Mucosa of gallbladder (tissue), 1 donor: ENCODE measurements around the gene RPL28. TPM values are rescaled to one million over a fixed set of nuclear protein-coding genes. Genes with fewer than 3 reads are reported as not detected.

Experiments used
- DNase-seq: peaks from one replicate; pipeline ENCODE4 v3.0.0-alpha.2; 2020; ENCODE audit warnings: low spot score
- total RNA-seq: library from RNA; stranded (reverse); gene quantifications from one replicate; pipeline ENCODE4 v1.2.1, GENCODE V29; 2021
- donor health status: DM: no; HTN: no; CAD: no.

The RPL28 gene
- total RNA-seq, 1 donor from 2014 or later = 1,612 TPM

DNA sequence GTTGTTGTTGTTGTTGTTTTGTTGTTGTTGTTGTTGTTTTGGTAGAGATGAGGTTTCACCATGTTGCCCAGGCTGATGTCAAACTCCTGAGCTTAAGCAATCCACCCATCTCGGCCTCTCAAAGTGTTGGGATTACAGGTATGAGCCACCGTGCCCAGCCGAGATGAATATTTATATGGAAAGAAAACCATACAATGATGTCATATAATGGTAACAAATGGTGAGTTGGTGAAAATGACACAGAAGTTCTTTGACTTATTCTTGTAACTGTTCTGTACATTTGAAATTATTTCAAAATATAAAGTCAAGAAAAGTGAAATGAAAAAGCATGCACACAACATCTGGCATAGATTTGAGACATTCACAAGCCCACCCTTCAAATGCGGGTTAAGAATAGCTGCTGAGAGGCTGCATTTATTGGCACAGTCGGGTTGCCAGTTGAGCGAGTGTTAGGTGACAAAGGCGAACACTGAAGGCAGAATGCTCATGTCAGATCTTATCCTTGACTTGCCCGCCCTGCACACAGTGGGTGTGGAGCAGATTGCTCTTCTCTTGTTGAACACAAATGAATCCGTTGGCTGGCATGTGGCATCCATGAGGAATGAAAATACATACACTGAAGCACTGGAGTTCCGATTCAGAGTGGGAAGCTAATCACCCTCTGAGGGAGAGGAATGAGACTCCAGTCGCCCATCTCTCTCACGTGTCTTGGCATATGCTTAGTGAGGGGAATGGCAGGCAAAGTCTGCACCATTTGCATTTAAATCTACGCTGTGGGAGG, 37.7 kb downstream of the RPL28 start:
- no peak for DNase-seq

DNA sequence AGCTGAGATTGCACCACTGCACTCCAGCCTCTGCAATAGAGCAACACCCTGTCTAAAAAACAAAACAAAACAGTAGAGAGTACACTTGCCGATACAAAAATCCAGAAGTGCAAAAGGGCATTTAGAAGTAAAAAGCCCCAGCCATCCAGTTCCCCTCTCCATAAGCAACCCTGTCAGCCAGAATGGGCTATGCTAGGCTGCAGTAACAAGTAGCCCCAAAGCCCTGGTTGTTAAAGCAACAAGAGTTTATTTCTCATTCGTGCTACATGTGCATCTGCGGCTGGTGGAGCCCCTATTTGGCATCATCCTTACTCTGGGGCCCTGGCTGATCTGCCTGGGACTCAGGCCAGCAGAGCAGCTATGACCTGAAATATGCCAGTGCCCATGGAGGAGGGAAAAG, 38.8 kb downstream of the RPL28 start:
- DNase-seq = no peak

DNA sequence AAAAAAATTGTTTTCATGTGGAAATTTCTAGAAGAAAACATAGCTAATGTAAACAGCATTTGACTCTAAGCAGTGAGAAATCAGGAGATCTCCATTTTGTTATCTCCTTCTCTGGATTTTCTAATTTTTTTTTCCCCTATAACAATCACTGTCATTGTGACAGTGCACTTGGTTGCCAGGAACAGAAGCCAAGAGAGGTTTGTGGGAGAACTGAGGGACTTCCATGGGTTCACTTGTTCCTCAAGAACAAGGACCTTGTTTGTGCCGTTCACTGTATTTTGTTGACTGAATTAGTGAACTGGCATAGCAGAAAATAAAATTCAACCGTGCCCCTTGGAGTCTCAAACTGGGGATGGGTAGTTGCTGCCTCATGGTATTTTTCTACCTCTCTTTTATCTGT, 40.3 kb downstream of the RPL28 start:
- no peak for DNase-seq

DNA sequence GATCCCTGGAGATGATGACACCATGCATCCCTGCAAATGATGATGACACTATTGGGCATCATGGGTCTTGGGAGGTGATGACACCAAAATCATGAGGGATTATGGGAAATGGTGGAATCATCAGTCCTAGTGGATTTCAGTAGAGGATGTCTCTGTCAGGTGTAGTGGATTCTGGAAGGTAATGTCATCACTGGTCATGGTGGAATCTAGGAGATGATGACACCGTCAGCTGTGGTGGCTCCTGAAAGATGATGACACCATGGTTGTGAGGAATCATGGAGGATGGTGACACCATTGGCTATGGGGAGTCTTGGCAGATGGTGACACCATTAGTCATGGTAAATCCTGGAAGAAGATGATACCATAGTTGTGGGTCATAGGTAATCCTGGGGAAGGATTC, 45.5 kb downstream of the RPL28 start:
- no peak for DNase-seq

DNA sequence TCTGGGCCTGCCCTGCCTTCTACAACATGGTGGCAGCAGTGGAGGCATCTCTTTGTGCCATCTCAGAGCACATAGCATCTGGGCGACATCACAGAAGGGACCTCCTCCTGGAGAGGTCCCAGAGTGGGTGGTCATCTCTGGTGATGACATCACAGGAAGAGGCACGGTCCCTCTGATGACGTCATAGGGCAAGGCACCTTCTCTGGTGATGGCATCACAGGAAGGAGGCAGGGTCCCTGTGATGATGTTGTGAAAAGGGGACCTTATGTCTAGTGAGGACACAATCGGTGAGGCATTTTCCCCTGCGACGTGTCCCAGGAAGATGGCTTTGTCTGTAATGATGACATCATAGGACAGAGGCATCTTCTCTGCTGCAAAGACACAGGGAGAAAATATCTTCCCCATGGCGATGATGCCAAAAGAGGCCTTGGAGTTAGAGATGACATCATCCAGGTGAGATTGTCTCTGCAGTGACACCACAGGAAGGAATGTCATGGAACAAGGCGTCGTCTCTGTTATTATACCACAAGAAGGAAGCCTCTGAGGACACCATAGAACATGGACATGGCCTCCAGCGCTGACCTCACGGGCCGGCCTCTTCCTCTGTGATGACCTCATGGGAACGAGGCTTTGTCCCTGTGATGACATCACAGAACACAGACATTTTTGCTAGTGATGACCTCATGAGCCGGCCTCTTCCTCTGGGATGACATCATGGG, 46.7 kb downstream of the RPL28 start:
- no peak for DNase-seq

DNA sequence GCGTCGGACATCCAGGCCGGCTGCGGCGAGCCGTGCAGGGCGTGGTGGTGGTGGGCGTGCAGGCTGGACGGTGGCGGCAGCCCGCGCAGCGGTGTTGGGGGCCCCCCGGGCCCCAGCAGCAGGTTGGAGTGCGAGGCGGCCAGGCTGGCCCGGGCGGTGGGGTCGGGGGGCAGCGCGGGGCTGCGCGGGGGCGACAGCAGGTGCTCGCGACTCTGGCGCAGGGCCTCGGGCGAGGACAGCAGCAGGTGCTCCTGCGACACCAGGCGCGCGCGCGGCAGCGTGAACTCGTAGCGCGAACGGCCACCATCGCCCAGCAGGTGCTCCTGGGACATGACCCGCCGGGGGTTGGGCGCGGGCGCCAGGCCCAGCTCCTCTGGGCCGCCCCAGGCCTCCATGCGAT, 47.6 kb downstream of the RPL28 start:
- no peak for DNase-seq

DNA sequence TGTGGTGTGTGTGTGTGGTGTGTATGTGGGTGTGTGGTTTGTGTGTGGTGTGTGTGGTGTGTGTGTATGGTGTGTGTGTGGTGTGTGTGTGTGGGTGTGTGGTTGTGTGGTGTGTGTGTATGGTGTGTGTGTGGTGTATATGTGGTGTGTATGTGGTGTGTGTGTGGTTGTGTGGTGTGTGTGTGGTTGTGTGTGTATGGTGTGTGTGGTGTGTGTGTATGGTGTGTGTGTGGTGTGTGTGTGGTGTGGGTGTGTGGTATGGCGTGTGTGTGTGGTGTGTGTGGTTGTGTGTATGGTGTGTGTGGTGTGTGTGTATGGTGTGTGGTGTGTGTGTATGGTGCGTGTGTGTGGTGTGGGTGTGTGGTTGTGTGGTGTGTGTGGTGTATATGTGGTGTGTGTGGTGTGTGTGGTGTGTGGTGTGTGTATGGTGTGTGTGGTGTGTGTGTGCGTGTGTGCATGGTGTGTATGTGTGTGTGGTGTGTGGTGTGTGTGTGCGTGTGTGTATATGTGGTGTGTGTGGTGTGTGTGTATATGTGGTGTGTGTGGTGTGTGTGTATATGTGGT, 48.7 kb downstream of the RPL28 start:
- DNase-seq = no peak

DNA sequence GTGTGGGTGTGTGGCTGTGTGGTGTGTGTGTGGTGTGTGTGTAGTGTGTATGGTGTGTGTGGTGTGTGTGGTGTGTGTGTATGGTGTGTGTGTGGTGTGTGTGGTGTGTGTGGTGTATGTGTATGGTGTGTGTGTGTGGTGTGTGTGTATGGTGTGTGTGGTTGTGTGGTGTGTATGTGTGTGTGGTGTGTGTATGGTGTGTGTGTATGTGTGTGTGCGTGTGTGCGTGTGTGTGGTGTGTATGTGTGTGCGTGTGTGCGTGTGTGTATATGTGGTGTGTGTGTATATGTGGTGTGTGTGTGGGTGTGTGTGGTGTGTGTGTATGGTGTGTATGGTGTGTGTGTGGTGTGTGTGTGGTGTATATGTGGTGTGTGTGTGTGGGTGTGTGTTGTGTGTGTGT, 49.3 kb downstream of the RPL28 start:
- DNase-seq = no peak

DNA sequence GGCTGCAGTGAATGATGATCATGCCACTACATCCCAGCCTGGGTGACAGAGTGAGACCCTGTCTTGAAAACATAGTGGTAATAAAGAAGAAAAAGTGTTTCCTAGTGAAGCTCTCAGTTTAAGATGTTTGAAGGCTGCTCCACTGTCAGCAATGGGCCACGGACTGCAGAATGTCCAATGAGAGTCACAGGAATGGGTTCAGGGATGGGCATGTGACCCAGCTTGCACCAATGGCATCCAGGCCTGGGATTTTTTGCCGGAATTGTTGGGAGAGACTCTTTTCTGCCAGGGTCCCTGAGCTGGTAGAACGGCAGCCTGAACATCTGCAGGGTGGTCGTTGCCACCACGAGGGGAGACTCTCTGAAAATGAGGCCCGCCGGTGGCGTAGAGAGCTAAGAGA, 51.1 kb downstream of the RPL28 start:
- no peak for DNase-seq

DNA sequence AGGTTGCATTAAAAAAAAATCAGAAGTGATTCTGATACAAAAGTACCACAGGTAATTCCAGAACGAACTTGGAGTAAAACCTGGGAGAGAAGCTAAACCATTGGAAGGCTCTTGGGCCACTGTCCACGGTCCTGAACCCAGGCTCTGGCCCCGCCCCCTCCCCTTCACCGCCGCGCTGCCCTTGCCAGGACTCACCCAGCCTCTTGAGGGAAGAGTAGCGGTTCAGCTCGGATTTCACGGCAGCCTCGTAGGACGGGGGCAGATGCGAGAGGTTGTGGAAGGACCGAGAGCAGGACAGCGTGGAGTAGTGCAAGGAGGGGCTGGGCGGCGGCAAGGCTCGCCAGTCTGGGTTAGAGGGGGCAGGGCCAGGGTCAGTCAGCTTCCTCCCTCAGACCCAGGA, 51.7 kb downstream of the RPL28 start:
- DNase-seq = peak; percentile 65

DNA sequence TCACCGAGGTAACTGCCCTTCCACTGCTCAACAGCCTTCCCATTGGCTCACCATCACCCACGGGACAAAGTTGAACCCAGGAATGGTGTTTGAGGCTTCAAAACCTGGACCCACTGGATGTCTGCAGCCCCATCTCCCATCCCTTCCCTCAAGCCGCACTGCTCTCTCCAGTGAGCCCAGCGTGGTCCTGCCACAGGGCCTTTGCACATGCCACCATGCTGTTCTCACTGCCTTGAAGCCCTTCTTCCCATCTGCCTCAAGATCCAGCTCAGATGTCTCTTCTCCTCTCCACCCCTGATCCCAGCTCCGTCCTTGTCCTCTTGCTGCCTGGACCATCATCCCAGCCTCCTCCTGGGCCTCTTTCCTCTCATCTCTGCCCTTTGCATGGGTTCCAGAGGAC, 53.3 kb downstream of the RPL28 start:
- no peak for DNase-seq

DNA sequence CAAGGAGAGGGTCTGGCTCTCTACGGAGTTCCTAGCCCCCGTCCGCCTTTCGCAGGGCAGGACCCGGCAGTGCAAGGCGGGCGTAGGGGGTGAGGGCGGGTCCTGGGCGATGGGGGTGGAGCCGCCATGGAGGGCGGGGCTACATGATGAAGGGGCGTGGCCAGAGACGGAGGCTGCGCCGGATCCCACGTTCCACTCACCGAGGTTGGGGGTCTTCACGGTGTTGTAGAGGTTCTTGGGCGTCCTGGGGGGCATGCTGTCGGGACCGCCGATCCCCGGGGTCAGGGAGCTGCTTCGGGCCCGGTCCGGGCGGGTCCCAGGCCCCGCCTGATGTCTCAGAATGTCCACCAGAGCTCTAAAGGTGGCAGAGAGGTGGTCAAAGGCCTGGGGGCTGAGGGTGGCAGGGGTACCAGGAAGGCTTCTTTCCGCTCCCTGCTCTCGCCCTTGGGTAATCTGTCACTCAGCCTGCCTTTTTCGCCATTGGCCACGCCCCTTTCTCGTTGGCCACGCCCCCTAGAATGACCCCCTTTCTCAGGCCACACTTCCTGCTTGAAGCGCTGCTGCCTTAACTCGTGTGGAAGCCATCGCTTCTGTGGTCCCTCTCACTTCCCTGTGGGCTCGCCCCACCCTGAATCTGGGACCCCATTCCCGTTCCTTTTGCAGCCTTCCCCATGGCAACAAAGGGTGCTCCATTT, 54.8 kb downstream of the RPL28 start:
- no peak for DNase-seq

DNA sequence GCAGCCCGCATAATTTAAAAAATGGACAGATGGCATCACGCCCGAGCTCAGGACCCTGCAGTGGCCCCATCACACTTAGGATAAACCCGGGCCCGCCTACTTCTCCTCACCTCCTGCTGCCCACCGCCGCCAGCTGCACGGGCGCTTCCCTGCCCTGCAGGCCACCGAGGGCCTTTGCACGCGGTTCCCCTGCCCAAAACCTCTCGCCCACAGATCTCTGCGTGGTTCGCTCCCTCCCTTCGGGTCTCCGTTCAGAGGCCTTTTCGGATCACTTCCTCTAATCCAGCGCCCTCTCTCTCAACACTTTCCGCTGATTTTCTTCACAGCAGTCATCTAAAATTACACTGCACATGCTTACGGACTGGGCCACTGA, 55.6 kb downstream of the RPL28 start:
- DNase-seq = no peak

DNA sequence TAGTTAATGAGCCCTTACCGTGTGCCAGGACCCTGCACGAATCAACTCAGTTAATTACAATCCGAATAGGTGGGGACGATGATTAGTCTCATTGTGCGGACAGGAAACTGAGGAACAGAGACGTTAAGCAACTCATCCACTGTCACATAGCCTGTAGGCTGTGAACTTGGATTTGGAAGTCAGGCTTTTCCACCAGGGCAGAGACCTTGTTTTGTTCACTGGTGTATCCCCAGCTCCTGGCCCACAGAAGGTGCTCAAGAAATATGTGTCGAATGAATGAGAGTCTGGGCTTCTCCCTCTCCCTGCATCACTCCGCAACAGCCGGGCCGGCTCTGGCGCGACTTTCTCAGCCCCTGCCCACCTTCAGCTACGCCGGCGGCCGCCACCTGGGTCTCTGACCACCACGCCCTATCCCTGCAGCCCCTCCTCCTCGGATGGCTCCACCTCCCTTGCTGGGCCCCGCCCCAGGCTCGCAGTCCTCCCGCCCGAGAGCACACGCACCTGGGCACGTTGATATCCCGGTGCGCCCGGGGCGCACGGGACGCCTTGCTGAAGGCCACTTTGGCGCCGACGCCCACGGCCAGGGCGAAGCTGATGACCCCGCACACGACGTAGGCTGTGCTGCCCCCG, 56.1 kb downstream of the RPL28 start:
- DNase-seq = no peak

DNA sequence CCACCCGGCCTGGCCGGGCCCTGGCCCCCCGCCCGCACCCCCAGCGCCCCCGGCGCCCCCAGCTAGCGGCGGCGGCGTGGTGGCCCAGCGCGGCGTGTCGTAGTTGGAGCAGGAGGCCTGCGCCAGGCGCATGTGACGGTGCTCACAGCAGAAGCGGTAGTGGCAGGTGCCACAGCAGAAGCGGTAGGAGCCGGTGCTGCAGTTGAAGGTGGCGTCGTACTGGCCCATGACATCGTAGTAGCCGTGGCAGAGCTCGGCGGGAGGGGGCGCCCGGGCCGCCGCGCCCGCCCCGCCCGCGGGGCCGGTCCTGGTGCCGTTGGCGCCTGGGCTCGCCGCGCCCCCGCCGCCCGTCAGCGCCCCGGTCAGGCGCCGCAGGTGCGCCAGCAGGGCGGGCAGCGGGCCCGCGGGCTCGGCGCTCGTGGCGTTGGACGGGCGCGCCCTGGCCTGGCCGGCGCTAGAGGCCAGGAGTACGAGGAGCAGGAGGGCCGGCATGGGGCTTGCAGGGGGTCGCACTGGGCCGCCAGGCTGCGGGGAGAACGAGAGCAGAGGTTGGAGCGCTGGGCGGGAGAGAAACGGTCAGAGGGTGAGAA, 56.7 kb downstream of the RPL28 start:
- no peak for DNase-seq

DNA sequence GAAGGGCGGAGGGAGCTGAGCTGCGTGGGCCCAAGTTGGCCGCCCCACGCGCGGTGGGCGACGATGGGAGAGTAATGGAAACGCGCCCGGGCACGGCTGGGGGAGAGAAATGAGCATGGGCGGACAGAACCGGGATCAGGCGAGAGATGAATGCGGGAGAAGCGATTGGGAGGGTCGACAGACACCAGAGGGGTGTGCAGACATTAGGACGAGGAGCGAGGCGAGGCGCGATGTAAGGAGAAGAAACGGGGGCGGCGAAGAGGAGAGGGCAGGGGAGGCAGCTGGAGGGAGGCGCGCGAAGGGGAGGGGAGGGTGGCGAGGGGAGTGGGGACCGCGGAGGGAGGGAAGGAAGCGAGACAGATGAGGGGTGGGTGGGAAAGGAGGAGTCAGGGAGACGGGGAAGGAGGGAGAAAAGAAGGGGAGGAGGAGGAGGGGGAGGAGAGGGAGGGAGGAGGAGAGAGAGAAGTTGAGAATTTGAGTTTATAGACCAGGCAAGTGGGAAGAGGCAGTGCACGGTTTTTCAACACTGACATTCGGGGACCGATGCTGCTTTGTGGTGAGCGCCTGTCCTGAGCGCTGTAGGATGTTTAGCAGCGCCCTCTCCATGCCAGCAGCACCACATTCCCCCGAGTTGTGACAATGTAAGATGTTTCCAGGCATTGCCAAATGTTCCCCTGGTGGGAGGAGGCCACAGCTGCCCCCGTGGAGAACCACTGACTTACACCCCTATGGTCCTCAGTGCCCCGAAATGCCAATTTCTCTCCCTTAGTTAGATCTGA, 57.5 kb downstream of the RPL28 start, which contains the start of gene SHISA7:
SHISA7 (minus strand) TSS at position 256 of the 779 bp plus-strand sequence. CDS start 437 bp downstream, outside the sequence.
- no peak for DNase-seq

DNA sequence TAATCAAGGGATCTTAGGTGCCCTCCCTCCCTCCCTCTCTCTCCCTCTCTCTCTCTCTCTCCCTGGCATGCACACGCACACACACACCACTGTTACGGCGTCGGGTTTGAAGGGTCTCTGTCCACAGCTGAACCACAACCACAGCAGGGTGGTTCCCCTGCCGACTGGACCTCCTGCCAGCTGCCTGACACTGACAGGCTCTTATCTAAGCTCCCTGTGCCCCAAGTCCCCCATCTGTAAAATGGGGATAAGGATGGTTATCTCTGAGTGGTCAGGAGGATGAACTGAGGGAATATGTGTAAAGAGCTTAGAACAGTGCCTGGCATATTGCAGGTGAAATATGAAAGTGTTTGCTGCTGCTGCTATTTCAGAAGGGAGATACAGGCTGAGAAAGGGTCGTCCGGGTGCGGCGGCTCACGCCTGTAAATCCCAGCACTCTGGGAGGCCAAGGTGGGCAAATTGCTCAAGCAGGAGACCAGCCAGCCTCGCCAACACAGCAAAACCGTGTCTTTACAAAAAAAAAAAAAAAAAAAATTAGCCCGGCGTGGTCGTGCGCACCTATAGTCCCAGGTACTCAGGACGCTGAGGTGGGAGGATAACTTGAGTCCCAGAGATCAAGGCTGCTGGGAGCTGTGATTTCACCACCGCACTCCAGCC, 58.2 kb downstream of the RPL28 start:
- DNase-seq = no peak

DNA sequence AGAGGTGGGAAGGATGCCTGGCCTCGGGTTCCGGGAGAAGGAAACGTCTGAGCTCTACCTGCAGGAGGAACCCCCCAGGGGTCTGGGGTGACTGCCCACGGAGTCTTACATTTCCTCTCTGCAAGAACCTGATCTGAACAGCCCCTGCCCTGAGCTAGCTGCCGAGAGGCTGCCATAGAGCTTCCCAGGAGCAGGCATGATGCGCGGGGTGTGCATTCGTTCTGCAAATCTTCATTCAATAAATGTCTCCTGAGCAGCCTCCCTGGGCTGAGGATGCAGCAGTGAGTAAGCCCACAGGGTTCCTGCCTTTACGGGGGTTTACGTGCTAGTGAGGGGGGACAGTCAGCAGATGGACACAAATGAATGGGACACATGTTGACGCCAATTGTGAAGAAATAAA, 58.9 kb downstream of the RPL28 start:
- DNase-seq = no peak

DNA sequence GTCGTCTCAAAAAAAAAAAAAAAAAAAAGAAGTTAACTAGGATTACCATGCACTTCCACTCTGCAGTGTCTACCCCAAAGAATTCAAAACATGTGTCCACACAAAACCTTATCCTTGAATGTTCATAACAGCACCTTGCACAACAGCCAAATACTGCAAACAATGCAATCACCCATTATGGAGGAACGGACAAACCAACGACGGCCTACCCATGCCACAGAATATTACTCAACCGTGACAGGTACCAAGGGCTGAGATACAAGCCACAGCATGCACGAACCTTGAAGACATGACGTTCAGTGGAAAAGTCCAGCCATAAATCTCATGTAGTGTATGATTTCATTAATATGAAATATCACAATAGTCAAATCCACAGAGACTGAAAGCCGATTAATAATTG, 60.3 kb downstream of the RPL28 start:
- no peak for DNase-seq
